ENCODE data around the gene BTF3L4. TPM values are rescaled to one million over a fixed set of nuclear protein-coding genes. Genes with fewer than 3 reads are reported as not detected.

The BTF3L4 gene
- total RNA-seq, 1 experiment from 2014 or later = 65.6 TPM

GRCh38 chr1:52127181-52128180 lies 71.4 kb downstream of the BTF3L4 start:
- ChIA-PET POLR2A (no interaction called here), CTCF (interaction anchor here (1.0 to 1.5 kb wide), 2 partner anchors 12 to 169 kb away, joined by 3 read pairs; no protein-coding TSS in a partner anchor)
- H3K9me3 ChIP-seq (ENCODE audit: control insufficient read depth, insufficient read depth, low read depth, low read length) = no peaks in the 10 kb centered on the region
- no peak for TF ChIP-seq TCF7L2 (IDR thresholded peaks at IDR 0.05; ENCODE audit: low read depth, low read length)
- TF ChIP-seq, protein P1, sequence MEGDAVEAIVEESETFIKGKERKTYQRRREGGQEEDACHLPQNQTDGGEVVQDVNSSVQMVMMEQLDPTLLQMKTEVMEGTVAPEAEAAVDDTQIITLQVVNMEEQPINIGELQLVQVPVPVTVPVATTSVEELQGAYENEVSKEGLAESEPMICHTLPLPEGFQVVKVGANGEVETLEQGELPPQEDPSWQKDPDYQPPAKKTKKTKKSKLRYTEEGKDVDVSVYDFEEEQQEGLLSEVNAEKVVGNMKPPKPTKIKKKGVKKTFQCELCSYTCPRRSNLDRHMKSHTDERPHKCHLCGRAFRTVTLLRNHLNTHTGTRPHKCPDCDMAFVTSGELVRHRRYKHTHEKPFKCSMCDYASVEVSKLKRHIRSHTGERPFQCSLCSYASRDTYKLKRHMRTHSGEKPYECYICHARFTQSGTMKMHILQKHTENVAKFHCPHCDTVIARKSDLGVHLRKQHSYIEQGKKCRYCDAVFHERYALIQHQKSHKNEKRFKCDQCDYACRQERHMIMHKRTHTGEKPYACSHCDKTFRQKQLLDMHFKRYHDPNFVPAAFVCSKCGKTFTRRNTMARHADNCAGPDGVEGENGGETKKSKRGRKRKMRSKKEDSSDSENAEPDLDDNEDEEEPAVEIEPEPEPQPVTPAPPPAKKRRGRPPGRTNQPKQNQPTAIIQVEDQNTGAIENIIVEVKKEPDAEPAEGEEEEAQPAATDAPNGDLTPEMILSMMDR (IDR thresholded peaks at IDR 0.05) = peak; percentile 84
- no peaks in the 10 kb centered on the region for H3K36me3 ChIP-seq (ENCODE audit: control insufficient read depth, insufficient read depth, low read length)
- H3K4me1 ChIP-seq (ENCODE audit: control insufficient read depth, insufficient read depth, low read length) = no peaks in the 10 kb centered on the region
- ATAC-seq = peak; percentile 97
- intact Hi-C loops (cut with micrococcal nuclease; ENCODE audit: unreplicated experiment) = loop anchor here (1.0 kb wide), 1 partner anchor 169 kb away; no protein-coding TSS in a partner anchor
- BruUV-seq (replicated peaks) = no TSS peak
- in situ Hi-C loops (cut with HindIII; ENCODE audit: low pct_unique_long_range_greater_than_20kb, low sequenced_read_pairs) = no loop called here
- peaks cover 20% of the 10 kb centered on the region for H3K27me3 ChIP-seq (ENCODE audit: control insufficient read depth, insufficient read depth, low read length)
- no peak overlapping the region for H3K27ac ChIP-seq (ENCODE audit: low read length)
- no peak overlapping the region for H3K4me3 ChIP-seq (ENCODE audit: low read depth in 2 of 2, low read length in 2 of 2)
- peak; percentile 52 for DNase-seq (ENCODE audit: low read depth, low spot score)

GRCh38 chr1:52139817-52140540 lies 83.9 kb downstream of the BTF3L4 start:
- H3K4me1 ChIP-seq (ENCODE audit: control insufficient read depth, insufficient read depth, low read length) = peaks cover 19% of the 10 kb centered on the region
- no peak overlapping the region for H3K4me3 ChIP-seq (ENCODE audit: low read depth in 2 of 2, low read length in 2 of 2)
- no peak overlapping the region for H3K27ac ChIP-seq (ENCODE audit: low read length)
- intact Hi-C loops (cut with micrococcal nuclease; ENCODE audit: unreplicated experiment) = loop anchor here (5.0 kb wide), 1 partner anchor 157 kb away; no protein-coding TSS in a partner anchor
- in situ Hi-C loops (cut with HindIII; ENCODE audit: low pct_unique_long_range_greater_than_20kb, low sequenced_read_pairs) = no loop called here
- H3K27me3 ChIP-seq (ENCODE audit: control insufficient read depth, insufficient read depth, low read length) = no peaks in the 10 kb centered on the region
- ChIA-PET CTCF (interaction anchor here (0.8 to 0.9 kb wide), 2 partner anchors 13 to 155 kb away, joined by 3 read pairs; no protein-coding TSS in a partner anchor), POLR2A (no interaction called here)
- ATAC-seq (no peak), DNase-seq (ENCODE audit: low read depth, low spot score) (peak; percentile 75)
- BruUV-seq (replicated peaks) = no TSS peak
- H3K36me3 ChIP-seq (ENCODE audit: control insufficient read depth, insufficient read depth, low read length) = no peaks in the 10 kb centered on the region
- H3K9me3 ChIP-seq (ENCODE audit: control insufficient read depth, insufficient read depth, low read depth, low read length) = no peaks in the 10 kb centered on the region
- TF ChIP-seq, protein P2, sequence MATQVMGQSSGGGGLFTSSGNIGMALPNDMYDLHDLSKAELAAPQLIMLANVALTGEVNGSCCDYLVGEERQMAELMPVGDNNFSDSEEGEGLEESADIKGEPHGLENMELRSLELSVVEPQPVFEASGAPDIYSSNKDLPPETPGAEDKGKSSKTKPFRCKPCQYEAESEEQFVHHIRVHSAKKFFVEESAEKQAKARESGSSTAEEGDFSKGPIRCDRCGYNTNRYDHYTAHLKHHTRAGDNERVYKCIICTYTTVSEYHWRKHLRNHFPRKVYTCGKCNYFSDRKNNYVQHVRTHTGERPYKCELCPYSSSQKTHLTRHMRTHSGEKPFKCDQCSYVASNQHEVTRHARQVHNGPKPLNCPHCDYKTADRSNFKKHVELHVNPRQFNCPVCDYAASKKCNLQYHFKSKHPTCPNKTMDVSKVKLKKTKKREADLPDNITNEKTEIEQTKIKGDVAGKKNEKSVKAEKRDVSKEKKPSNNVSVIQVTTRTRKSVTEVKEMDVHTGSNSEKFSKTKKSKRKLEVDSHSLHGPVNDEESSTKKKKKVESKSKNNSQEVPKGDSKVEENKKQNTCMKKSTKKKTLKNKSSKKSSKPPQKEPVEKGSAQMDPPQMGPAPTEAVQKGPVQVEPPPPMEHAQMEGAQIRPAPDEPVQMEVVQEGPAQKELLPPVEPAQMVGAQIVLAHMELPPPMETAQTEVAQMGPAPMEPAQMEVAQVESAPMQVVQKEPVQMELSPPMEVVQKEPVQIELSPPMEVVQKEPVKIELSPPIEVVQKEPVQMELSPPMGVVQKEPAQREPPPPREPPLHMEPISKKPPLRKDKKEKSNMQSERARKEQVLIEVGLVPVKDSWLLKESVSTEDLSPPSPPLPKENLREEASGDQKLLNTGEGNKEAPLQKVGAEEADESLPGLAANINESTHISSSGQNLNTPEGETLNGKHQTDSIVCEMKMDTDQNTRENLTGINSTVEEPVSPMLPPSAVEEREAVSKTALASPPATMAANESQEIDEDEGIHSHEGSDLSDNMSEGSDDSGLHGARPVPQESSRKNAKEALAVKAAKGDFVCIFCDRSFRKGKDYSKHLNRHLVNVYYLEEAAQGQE (IDR thresholded peaks at IDR 0.05; ENCODE audit: insufficient read depth in 1 of 2, low read depth in 2 of 2, low read length in 1 of 2) = no peak
- TF ChIP-seq POLR2AphosphoS5 (IDR thresholded peaks at IDR 0.05; ENCODE audit: low read depth, low read length) (no peak), SIN3A (IDR thresholded peaks at IDR 0.05; ENCODE audit: borderline replicate concordance, insufficient read depth, low read depth, low read length) (no peak), TCF7L2 (IDR thresholded peaks at IDR 0.05; ENCODE audit: low read depth, low read length) (no peak)
- TF ChIP-seq, protein P1 (IDR thresholded peaks at IDR 0.05) = no peak

Other genes starting within 250 kb of the BTF3L4 start
- 180 TPM for gene NRDC, start 177.6 kb upstream of the BTF3L4 start, total RNA-seq (2021; ENCODE audit: unreplicated experiment)
- gene RAB3B, start 65.6 kb upstream of the BTF3L4 start, total RNA-seq (2021; ENCODE audit: unreplicated experiment) = 1.2 TPM
- 13.1 TPM for gene KTI12, start 22.5 kb upstream of the BTF3L4 start, total RNA-seq (2021; ENCODE audit: unreplicated experiment)
- gene TXNDC12, start 1.1 kb upstream of the BTF3L4 start, total RNA-seq (2021; ENCODE audit: unreplicated experiment) = 77.5 TPM
- gene ZFYVE9, start 85.8 kb downstream of the BTF3L4 start, total RNA-seq (2021; ENCODE audit: unreplicated experiment) = 18.0 TPM